Fibroblast of lung (primary cell): ENCODE results near the gene HIPK2. TPM values are rescaled to one million over a fixed set of nuclear protein-coding genes. Genes with fewer than 3 reads are reported as not detected.

Source experiments
- DNase-seq, 2 donors: peaks; one replicate each; pipeline versions ENCODE4 v3.0.0 to v3.0.0-alpha.2; 2010; ENCODE audit warnings: low read depth in 2 of 2
- H2AFZ ChIP-seq: 2 replicates; pipeline ENCODE4 v1.5.1; 2012; ENCODE audit warnings: low read length, control low read depth, inconsistent platforms
- H3K27ac ChIP-seq: 2 replicates; pipeline ENCODE4 v1.5.1; 2011; ENCODE audit warnings: low read length, control low read depth; ENCODE audit not compliant: insufficient read depth
- H3K27me3 ChIP-seq: 2 replicates; pipeline ENCODE4 v1.5.1; 2011; ENCODE audit warnings: mild to moderate bottlenecking, low read length; ENCODE audit not compliant: control insufficient read depth, insufficient read depth
- H3K36me3 ChIP-seq: 2 replicates; pipeline ENCODE4 v1.5.1; 2011; ENCODE audit warnings: low read length; ENCODE audit not compliant: control insufficient read depth, insufficient read depth
- H3K4me1 ChIP-seq: 2 replicates; pipeline ENCODE4 v1.5.1; 2011; ENCODE audit warnings: low read length; ENCODE audit not compliant: control insufficient read depth, insufficient read depth; ENCODE audit errors: extremely low read depth
- H3K4me2 ChIP-seq: 2 replicates; pipeline ENCODE4 v1.5.1; 2011; ENCODE audit warnings: low read length, control low read depth; ENCODE audit not compliant: insufficient read depth; ENCODE audit errors: extremely low read depth
- H3K4me3 ChIP-seq, 4 experiments: fragments of 200-600 bp in 1 of 4; sonication (generic) in 1 of 4; replicated peaks in 1 of 4; 2 replicates each; pipeline ENCODE4 v1.5.1; 2011 to 2016; ENCODE audit warnings: low read length in 4 of 4, low read depth in 3 of 4, mild to moderate bottlenecking in 3 of 4, control low read depth in 2 of 4, inconsistent platforms in 1 of 4, mixed read lengths in 1 of 4; ENCODE audit not compliant: insufficient read depth in 1 of 4; ENCODE audit errors: control extremely low read depth in 1 of 4
- H3K79me2 ChIP-seq: 2 replicates; pipeline ENCODE4 v1.5.1; 2012; ENCODE audit warnings: mild to moderate bottlenecking, low read length, inconsistent platforms; ENCODE audit not compliant: control insufficient read depth, insufficient read depth
- H3K9ac ChIP-seq: 2 replicates; pipeline ENCODE4 v1.5.1; 2011; ENCODE audit warnings: mild to moderate bottlenecking, low read length, control low read depth; ENCODE audit not compliant: insufficient read depth
- H3K9me3 ChIP-seq: 2 replicates; pipeline ENCODE4 v1.5.1; 2012; ENCODE audit warnings: low read depth, low read length; ENCODE audit not compliant: control insufficient read depth, insufficient read depth
- H4K20me1 ChIP-seq: 2 replicates; pipeline ENCODE4 v1.5.1; 2011; ENCODE audit warnings: low read length; ENCODE audit not compliant: control insufficient read depth, insufficient read depth; ENCODE audit errors: extremely low read depth
- CTCF ChIP-seq, 2 donors: IDR thresholded peaks in 1 of 2; conservative IDR thresholded peaks in 1 of 2; 1 replicate in 1 of 2; 2 replicates in 1 of 2; pipeline ENCODE4 v1.5.1; 2011 to 2012; ENCODE audit warnings: low read length in 2 of 2, control low read depth in 1 of 2, inconsistent platforms in 1 of 2, low read depth in 1 of 2, mild to moderate bottlenecking in 1 of 2
- EZH2 ChIP-seq: IDR thresholded peaks from 2 replicates; pipeline ENCODE4 v1.5.1; 2012; ENCODE audit warnings: low read length, control low read depth, mild to moderate bottlenecking; ENCODE audit errors: missing control alignments
- polyA plus RNA-seq, 2 donors: library from polyadenylated mRNA; depleted of rRNA in 1 of 2; stranded (reverse) in 1 of 2; unstranded in 1 of 2; fragments of >200 nt; gene quantifications; 2 replicates each; pipeline ENCODE4 v1.2.1, GENCODE V29; 2011 to 2012; ENCODE audit warnings: missing spikeins in 1 of 2
- total RNA-seq: library from RNA; depleted of rRNA; stranded (reverse); fragments of >200 nt; gene quantifications from 2 replicates; pipeline ENCODE4 v1.2.1, GENCODE V29; 2014

Gene HIPK2
- total and polyA plus RNA-seq, 2 donors (not counting 1 experiment from before 2014, with no cell fraction given), result 10.1 to 11.1 TPM

GRCh38 chr7:139582130-139582650 is 195.6 kb downstream of the HIPK2 start:
- Histone ChIP-seq H3K79me2 (no peaks in the 10 kb centered on the region), H2AFZ (no peak overlapping the region), H3K27me3 (no peaks in the 10 kb centered on the region), H3K36me3 (peaks cover 19% of the 10 kb centered on the region), H4K20me1 (no peaks in the 10 kb centered on the region), H3K4me2 (no peak overlapping the region), H3K4me3 (no peak overlapping the region), H3K27ac (no peak overlapping the region), H3K9me3 (no peaks in the 10 kb centered on the region), H3K4me1 (no peaks in the 10 kb centered on the region), H3K9ac (no peak overlapping the region)
- no peak for TF ChIP-seq EZH2
- no peak for TF ChIP-seq CTCF (conservative IDR thresholded peaks at IDR 0.05 in 1 of 2, IDR thresholded peaks at IDR 0.05 in 1 of 2; ENCODE audit: low read depth in 1 of 2, low read length in 2 of 2)
- no peak for DNase-seq

- no peaks in the 10 kb centered on the region for H4K20me1 ChIP-seq
- peaks cover 19% of the 10 kb centered on the region for H3K36me3 ChIP-seq
- H3K79me2 ChIP-seq, result no peaks in the 10 kb centered on the region
- DNase-seq, result no peak
- H2AFZ ChIP-seq, result no peak overlapping the region
- H3K27me3 ChIP-seq, result no peaks in the 10 kb centered on the region
- no peak overlapping the region for H3K27ac ChIP-seq
- H3K9me3 ChIP-seq, result no peaks in the 10 kb centered on the region
- H3K4me1 ChIP-seq, result no peaks in the 10 kb centered on the region
- no peak overlapping the region for H3K4me3 ChIP-seq
- H3K4me2 ChIP-seq, result no peak overlapping the region
- TF ChIP-seq CTCF (conservative IDR thresholded peaks at IDR 0.05 in 1 of 2, IDR thresholded peaks at IDR 0.05 in 1 of 2; ENCODE audit: low read depth in 1 of 2, low read length in 2 of 2) (no peak), EZH2 (no peak)
- no peak overlapping the region for H3K9ac ChIP-seq
Measured at GRCh38 chr7:139580435-139580834, 197.4 kb downstream of the HIPK2 start.

- no peak overlapping the region for H3K4me3 ChIP-seq
- no peak for DNase-seq
- H3K9ac ChIP-seq, result no peak overlapping the region
- H3K4me1 ChIP-seq, result no peaks in the 10 kb centered on the region
- peaks cover 15% of the 10 kb centered on the region for H3K36me3 ChIP-seq
- H3K27ac ChIP-seq, result no peak overlapping the region
- H4K20me1 ChIP-seq, result no peaks in the 10 kb centered on the region
- no peaks in the 10 kb centered on the region for H3K79me2 ChIP-seq
- H3K27me3 ChIP-seq, result no peaks in the 10 kb centered on the region
- no peak for TF ChIP-seq CTCF (conservative IDR thresholded peaks at IDR 0.05 in 1 of 2, IDR thresholded peaks at IDR 0.05 in 1 of 2; ENCODE audit: low read depth in 1 of 2, low read length in 2 of 2)
- no peak for TF ChIP-seq EZH2
- no peaks in the 10 kb centered on the region for H3K9me3 ChIP-seq
- H2AFZ ChIP-seq, result no peak overlapping the region
- H3K4me2 ChIP-seq, result no peak overlapping the region
Measured at GRCh38 chr7:139576179-139576973, 201.4 kb downstream of the HIPK2 start.
